Dendritic cell treated with granulocyte-macrophage colony-stimulating factor and Interleukin-4, amounts not matched to agents 40 ng/mL and 50 ng/mL, for 4 days (primary cell): ENCODE measurements around the gene PRF1.
"Not testable (repeated sequence)": the region's sequence is repeated elsewhere in the genome, so short reads cannot be mapped to it uniquely, and the experiment has no call there.

ENCODE experiments used
- H3K27ac Mint-ChIP-seq: one replicate; pipeline ENCODE4 v1.8.0; 2022; ENCODE audit warnings: mild to moderate bottlenecking, mixed read lengths
- H3K27me3 Mint-ChIP-seq: one replicate; pipeline ENCODE4 v1.8.0; 2022; ENCODE audit warnings: mild to moderate bottlenecking, mixed read lengths
- H3K36me3 Mint-ChIP-seq: one replicate; pipeline ENCODE4 v1.8.0; 2022; ENCODE audit warnings: low read depth, mixed read lengths
- H3K4me1 Mint-ChIP-seq: one replicate; pipeline ENCODE4 v1.8.0; 2022; ENCODE audit warnings: low read depth, mixed read lengths
- H3K4me3 Mint-ChIP-seq: one replicate; pipeline ENCODE4 v1.8.0; 2022; ENCODE audit warnings: mild to moderate bottlenecking, moderate library complexity, mixed read lengths
- H3K9me3 Mint-ChIP-seq: one replicate; pipeline ENCODE4 v1.8.0; 2022; ENCODE audit warnings: mixed read lengths
- intact Hi-C: fragments of 100-400 bp; cut with micrococcal nuclease; formaldehyde crosslinking; loops from one replicate; pipeline ENCODE4 v1.15.0; 2022

Gene PRF1

GRCh38 chr10:70626056-70626455 is 23.5 kb upstream of the PRF1 start:
- Mint-ChIP-seq H3K27ac (no peak overlapping the region), H3K4me1 (peaks cover 17% of the 10 kb centered on the region), H3K27me3 (peaks cover 28% of the 10 kb centered on the region), H3K36me3 (no peaks in the 10 kb centered on the region), H3K9me3 (peaks cover 11% of the 10 kb centered on the region), H3K4me3 (no peak overlapping the region)
- intact Hi-C loops: no loop called here

GRCh38 chr10:70622981-70623844 is 20.7 kb upstream of the PRF1 start:
- H3K36me3 Mint-ChIP-seq: no peaks in the 10 kb centered on the region
- peaks cover 22% of the 10 kb centered on the region for H3K27me3 Mint-ChIP-seq
- intact Hi-C loops: no loop called here
- peaks cover 17% of the 10 kb centered on the region for H3K4me1 Mint-ChIP-seq
- no peak overlapping the region for H3K4me3 Mint-ChIP-seq
- peaks cover 9% of the 10 kb centered on the region for H3K9me3 Mint-ChIP-seq
- H3K27ac Mint-ChIP-seq: no peak overlapping the region

GRCh38 chr10:70622541-70622940 is 20.0 kb upstream of the PRF1 start:
- H3K36me3 Mint-ChIP-seq: no peaks in the 10 kb centered on the region
- H3K4me1 Mint-ChIP-seq: peaks cover 17% of the 10 kb centered on the region
- H3K4me3 Mint-ChIP-seq: no peak overlapping the region
- peaks cover 23% of the 10 kb centered on the region for H3K27me3 Mint-ChIP-seq
- intact Hi-C loops: no loop called here
- peaks cover 9% of the 10 kb centered on the region for H3K9me3 Mint-ChIP-seq
- H3K27ac Mint-ChIP-seq: no peak overlapping the region

- Mint-ChIP-seq H3K9me3 (peaks cover 9% of the 10 kb centered on the region), H3K27me3 (peaks cover 26% of the 10 kb centered on the region), H3K4me3 (no peak overlapping the region), H3K36me3 (no peaks in the 10 kb centered on the region), H3K27ac (no peak overlapping the region), H3K4me1 (peaks cover 17% of the 10 kb centered on the region)
- intact Hi-C loops: no loop called here
These were observed 19.1 kb upstream of the PRF1 start for GRCh38 chr10:70621503-70622078.

GRCh38 chr10:70620020-70620289 is 17.4 kb upstream of the PRF1 start:
- no peak overlapping the region for H3K27ac Mint-ChIP-seq

GRCh38 chr10:70619271-70620019 is 16.9 kb upstream of the PRF1 start:
- H3K27ac Mint-ChIP-seq: no peak overlapping the region

More at GRCh38 chr10:70620020-70620289, 17.4 kb upstream of the PRF1 start:
- H3K9me3 Mint-ChIP-seq: peaks cover 9% of the 10 kb centered on the region
- no peak overlapping the region for H3K4me3 Mint-ChIP-seq
- no peaks in the 10 kb centered on the region for H3K36me3 Mint-ChIP-seq
- H3K4me1 Mint-ChIP-seq: peaks cover 20% of the 10 kb centered on the region
- peaks cover 23% of the 10 kb centered on the region for H3K27me3 Mint-ChIP-seq
- intact Hi-C loops: no loop called here

GRCh38 chr10:70618663-70619062 is 16.1 kb upstream of the PRF1 start:
- Mint-ChIP-seq H3K36me3 (no peaks in the 10 kb centered on the region), H3K27me3 (peaks cover 24% of the 10 kb centered on the region), H3K4me1 (peaks cover 13% of the 10 kb centered on the region), H3K27ac (no peak overlapping the region), H3K9me3 (peaks cover 9% of the 10 kb centered on the region), H3K4me3 (no peak overlapping the region)
- intact Hi-C loops: loop anchor here (1.0 to 10.0 kb wide), 3 partner anchors 38 to 141 kb away; no protein-coding TSS in a partner anchor

More at GRCh38 chr10:70619271-70620019, 16.9 kb upstream of the PRF1 start:
- Mint-ChIP-seq H3K36me3 (no peaks in the 10 kb centered on the region), H3K4me3 (no peak overlapping the region), H3K27me3 (peaks cover 24% of the 10 kb centered on the region), H3K4me1 (peaks cover 20% of the 10 kb centered on the region), H3K9me3 (peaks cover 9% of the 10 kb centered on the region)
- intact Hi-C loops: loop anchor here (1.0 to 10.0 kb wide), 3 partner anchors 37 to 140 kb away; no protein-coding TSS in a partner anchor

GRCh38 chr10:70617798-70618568 is 15.4 kb upstream of the PRF1 start:
- Mint-ChIP-seq H3K36me3 (no peaks in the 10 kb centered on the region), H3K27ac (no peak overlapping the region), H3K9me3 (peaks cover 9% of the 10 kb centered on the region), H3K4me3 (no peak overlapping the region), H3K27me3 (peaks cover 20% of the 10 kb centered on the region), H3K4me1 (peaks cover 13% of the 10 kb centered on the region)
- intact Hi-C loops: loop anchor here (10.0 kb wide), 1 partner anchor 63 kb away; no protein-coding TSS in a partner anchor

- H3K36me3 Mint-ChIP-seq: no peaks in the 10 kb centered on the region
- peaks cover 13% of the 10 kb centered on the region for H3K27me3 Mint-ChIP-seq
- peaks cover 15% of the 10 kb centered on the region for H3K4me1 Mint-ChIP-seq
- intact Hi-C loops: loop anchor here (10.0 kb wide), 1 partner anchor 62 kb away; no protein-coding TSS in a partner anchor
- H3K4me3 Mint-ChIP-seq: no peak overlapping the region
- no peak overlapping the region for H3K27ac Mint-ChIP-seq
- peaks cover 9% of the 10 kb centered on the region for H3K9me3 Mint-ChIP-seq
These were observed 14.2 kb upstream of the PRF1 start for GRCh38 chr10:70616761-70617160.

GRCh38 chr10:70615784-70616522 is 13.4 kb upstream of the PRF1 start:
- H3K4me1 Mint-ChIP-seq: peaks cover 13% of the 10 kb centered on the region
- no peaks in the 10 kb centered on the region for H3K36me3 Mint-ChIP-seq
- H3K4me3 Mint-ChIP-seq: no peak overlapping the region
- H3K27ac Mint-ChIP-seq: no peak overlapping the region
- intact Hi-C loops: loop anchor here (10.0 kb wide), 1 partner anchor 61 kb away; no protein-coding TSS in a partner anchor
- peaks cover 9% of the 10 kb centered on the region for H3K9me3 Mint-ChIP-seq
- peaks cover 13% of the 10 kb centered on the region for H3K27me3 Mint-ChIP-seq

- Mint-ChIP-seq H3K27ac (no peak overlapping the region), H3K27me3 (peaks cover 13% of the 10 kb centered on the region), H3K36me3 (no peaks in the 10 kb centered on the region), H3K4me1 (peaks cover 13% of the 10 kb centered on the region), H3K9me3 (peaks cover 7% of the 10 kb centered on the region), H3K4me3 (no peak overlapping the region)
- intact Hi-C loops: loop anchor here (10.0 kb wide), 1 partner anchor 60 kb away; no protein-coding TSS in a partner anchor
These were observed 12.7 kb upstream of the PRF1 start for GRCh38 chr10:70615211-70615610.

- not testable (repeated sequence) for H3K27ac Mint-ChIP-seq, H3K9me3 Mint-ChIP-seq, H3K36me3 Mint-ChIP-seq, H3K4me3 Mint-ChIP-seq
- peaks cover 13% of the 10 kb centered on the region for H3K27me3 Mint-ChIP-seq
- intact Hi-C loops: loop anchor here (10.0 kb wide), 1 partner anchor 60 kb away; no protein-coding TSS in a partner anchor
- peaks cover 13% of the 10 kb centered on the region for H3K4me1 Mint-ChIP-seq
These were observed 11.8 kb upstream of the PRF1 start for GRCh38 chr10:70614364-70614763.

GRCh38 chr10:70613941-70614340 is 11.4 kb upstream of the PRF1 start:
- Mint-ChIP-seq H3K9me3 (no peaks in the 10 kb centered on the region), H3K4me1 (peaks cover 13% of the 10 kb centered on the region), H3K36me3 (no peaks in the 10 kb centered on the region), H3K27ac (no peak overlapping the region), H3K27me3 (peaks cover 13% of the 10 kb centered on the region), H3K4me3 (no peak overlapping the region)
- intact Hi-C loops: loop anchor here (10.0 kb wide), 1 partner anchor 59 kb away; no protein-coding TSS in a partner anchor
